ENCODE measurements around the gene TMEM221.

GRCh38 chr19:17467471-17468301 lies 19.2 kb upstream of the TMEM221 start:
- TF ChIP-seq CTCF (IDR thresholded peaks at IDR 0.05) (no peak), POLR2A (IDR thresholded peaks at IDR 0.05) (no peak)

Data from lower leg skin (tissue), 3 donors.